VCaP (cell line): ENCODE measurements around the gene FASTKD2.

Experiments
- H3K27ac ChIP-seq: fragments of 450-650 bp; 2 replicates; pipeline ENCODE4 v1.5.1; 2017
- CTCF ChIP-seq: fragments of 450-650 bp; conservative IDR thresholded peaks from 2 replicates; pipeline ENCODE4 v1.5.1; 2017; ENCODE audit warnings: mild to moderate bottlenecking, moderate library complexity

The FASTKD2 gene

DNA sequence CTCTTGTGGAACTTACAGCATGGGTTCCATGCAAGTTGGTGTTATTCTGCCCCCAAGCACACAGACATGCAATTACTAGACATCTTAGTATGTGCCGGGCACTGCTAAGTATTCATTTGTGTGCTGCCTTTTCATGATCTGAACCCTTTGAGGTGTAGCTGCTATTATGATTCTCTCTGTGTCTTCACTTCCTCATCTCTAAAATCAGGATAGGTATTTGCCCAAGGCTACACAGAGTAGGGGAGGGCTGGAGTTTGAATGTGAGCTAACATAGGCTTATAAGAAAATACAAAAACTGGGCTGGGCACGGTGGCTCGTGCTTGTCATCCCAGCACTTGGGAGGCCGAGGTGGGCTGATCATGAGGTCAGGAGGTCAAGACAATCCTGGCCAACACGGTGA, 27.2 kb downstream of the FASTKD2 start:
- no peak for TF ChIP-seq CTCF
- no peak overlapping the region for H3K27ac ChIP-seq

- H3K27ac ChIP-seq: no peak overlapping the region
- no peak for TF ChIP-seq CTCF
Observed at GRCh38 chr2:206797376-206797775, 32.0 kb downstream of the FASTKD2 start.

GRCh38 chr2:206798000-206798399, 32.6 kb downstream of the FASTKD2 start:
- no peak for TF ChIP-seq CTCF
- no peak overlapping the region for H3K27ac ChIP-seq

GRCh38 chr2:206799083-206799482, 33.7 kb downstream of the FASTKD2 start:
- TF ChIP-seq CTCF: no peak
- H3K27ac ChIP-seq: no peak overlapping the region

DNA sequence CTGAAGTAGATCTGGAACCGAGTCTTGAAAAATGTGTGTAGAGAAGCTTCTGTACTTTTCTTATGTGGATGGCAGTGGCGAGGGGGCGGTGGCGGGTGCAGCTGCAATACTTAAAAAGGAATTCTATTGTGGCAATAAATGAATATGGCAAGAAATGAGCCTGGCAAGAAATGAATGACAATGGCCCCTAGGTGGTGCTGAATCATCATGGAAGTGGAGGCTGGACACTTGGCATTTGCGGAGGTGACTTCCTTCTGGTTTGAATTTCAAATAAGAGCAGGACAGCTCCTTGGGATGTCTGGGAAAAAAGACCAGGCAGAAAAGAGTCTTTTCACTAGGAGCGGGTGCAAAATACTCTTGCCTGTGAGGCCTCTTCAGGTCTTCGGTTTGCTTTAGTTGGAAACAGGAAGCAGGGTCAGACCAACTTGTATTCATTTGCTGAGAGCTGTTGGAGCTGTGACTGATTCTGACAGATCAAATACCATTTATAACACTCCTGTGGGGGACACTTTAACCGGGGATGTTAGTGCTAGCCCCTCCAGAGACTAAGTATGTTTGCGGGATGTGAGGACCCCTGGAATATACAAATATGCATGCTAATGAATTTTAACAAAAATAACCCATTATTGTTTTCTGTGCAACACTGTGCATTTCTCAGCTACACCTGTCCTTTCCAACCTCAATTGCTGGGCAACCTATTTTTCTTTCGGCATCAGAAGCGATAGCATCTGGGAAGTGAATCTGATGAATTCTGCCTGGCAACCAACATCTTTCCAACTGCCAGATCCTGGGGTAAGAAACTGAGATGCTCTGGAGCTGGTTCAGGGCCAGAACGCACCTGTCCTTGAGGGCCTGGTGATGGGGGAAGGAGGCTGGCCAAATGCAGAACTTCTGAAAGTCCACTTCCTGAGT, 35.4 kb downstream of the FASTKD2 start:
- H3K27ac ChIP-seq: 0 out of 2 replicates have a peak overlapping the region, but pooled peaks have one; percentile 22
- peak; percentile 82 for TF ChIP-seq CTCF

DNA sequence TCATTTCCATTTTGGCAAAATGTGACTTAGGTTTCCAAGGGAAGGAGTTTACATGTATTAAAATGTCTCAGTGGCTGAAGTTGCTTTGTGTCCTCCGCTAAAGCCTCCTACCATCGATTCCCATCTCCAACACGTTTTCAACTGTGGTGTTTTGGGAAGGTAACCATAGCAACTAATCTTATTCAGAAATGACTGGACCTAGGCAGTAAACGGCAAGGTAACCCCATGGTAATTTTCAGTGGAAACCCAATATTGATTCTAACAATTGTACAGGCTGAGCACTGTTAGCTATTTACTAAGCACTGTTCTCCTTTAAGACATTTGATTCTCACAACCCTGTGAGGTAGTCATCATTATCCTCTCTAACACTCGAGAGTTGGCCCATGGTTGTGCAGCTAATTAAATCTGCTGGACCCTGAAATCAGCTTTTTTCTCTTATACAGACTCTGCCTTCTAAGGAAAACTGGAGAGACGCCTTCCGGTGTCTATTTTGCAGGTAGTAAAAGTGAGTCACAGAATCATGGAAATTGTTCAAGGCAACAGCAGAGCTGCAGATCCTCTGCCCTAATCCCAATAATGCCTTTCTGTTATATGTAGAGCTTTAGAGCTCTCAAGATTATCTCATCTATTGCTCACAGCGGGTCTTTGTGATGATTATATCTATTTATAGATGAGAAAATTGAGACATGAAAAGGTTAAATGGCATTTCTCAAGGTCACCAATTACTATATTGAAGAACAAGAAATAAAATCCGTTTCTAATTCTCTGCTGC, 36.2 kb downstream of the FASTKD2 start:
- no peak for TF ChIP-seq CTCF
- no peak overlapping the region for H3K27ac ChIP-seq
